A549 (cell line): Measurements from ENCODE around the gene CCNQ.

Experiments
- BHLHE40 ChIP-seq: IDR thresholded peaks from 2 replicates; pipeline ENCODE4 v1.6.1; 2012; ENCODE audit warnings: low read depth, low read length, inconsistent platforms
- CBX2 ChIP-seq: fragments of 200-600 bp; sonication (generic); IDR thresholded peaks from 2 replicates; pipeline ENCODE4 v1.6.1; 2016; ENCODE audit warnings: low read depth, mild to moderate bottlenecking, borderline replicate concordance
- EP300 ChIP-seq, 2 experiments: fragments of >200 bp; sonication (Bioruptor Twin); formaldehyde crosslinking; IDR thresholded peaks; 2 replicates in 1 of 2; 3 replicates in 1 of 2; pipeline ENCODE4 v1.6.1; 2016 to 2017
- FOSL2 ChIP-seq, 2 experiments: fragments of 450-650 bp in 1 of 2; fragments of >200 bp in 1 of 2; sonication (Bioruptor Twin) in 1 of 2; formaldehyde crosslinking; IDR thresholded peaks; 2 replicates each; pipeline versions ENCODE4 v1.5.0 to v1.6.1; 2016 to 2020; ENCODE audit warnings: mild to moderate bottlenecking in 1 of 2, moderate library complexity in 1 of 2
- HDAC2 ChIP-seq: fragments of 200-600 bp; sonication (generic); IDR thresholded peaks from 2 replicates; pipeline ENCODE4 v1.6.1; 2016
- JUN ChIP-seq, 2 experiments: fragments of >200 bp; sonication (Bioruptor Twin); formaldehyde crosslinking; IDR thresholded peaks; 2 replicates in 1 of 2; 3 replicates in 1 of 2; pipeline ENCODE4 v1.6.1; 2016 to 2017
- JUNB ChIP-seq: fragments of >200 bp; sonication (Bioruptor Twin); formaldehyde crosslinking; IDR thresholded peaks from 2 replicates; pipeline ENCODE4 v1.6.1; 2016
- POLR2A ChIP-seq: IDR thresholded peaks from 2 replicates; pipeline ENCODE4 v1.6.1; 2012; ENCODE audit warnings: mild to moderate bottlenecking, low read length
- TFCP2L1 ChIP-seq: fragments of 250-450 bp; sonication (Bioruptor Pico); IDR thresholded peaks from 2 replicates; pipeline ENCODE4 v1.5.0; 2021; ENCODE audit warnings: mild to moderate bottlenecking
- TF ChIP-seq, protein P1 (sequence below): fragments of >200 bp; sonication (Bioruptor Twin); formaldehyde crosslinking; IDR thresholded peaks from 3 replicates; pipeline ENCODE4 v1.5.1; 2016
- TF ChIP-seq, protein P2 (sequence below): fragments of 200-600 bp; sonication (generic); IDR thresholded peaks from 2 replicates; pipeline ENCODE4 v1.6.1; 2016; ENCODE audit warnings: antibody characterized with exemption, mild to moderate bottlenecking, moderate library complexity
- TF ChIP-seq, protein P3 (sequence below): IDR thresholded peaks from 2 replicates; pipeline ENCODE4 v1.6.1; 2012; ENCODE audit warnings: low read depth, borderline replicate concordance
- TF ChIP-seq, protein P4 (sequence below): IDR thresholded peaks from 2 replicates; pipeline ENCODE4 v1.6.1; 2012

GRCh38 chrX:153576961-153577360, 22.0 kb downstream of the CCNQ start:
- TF ChIP-seq, protein P1, sequence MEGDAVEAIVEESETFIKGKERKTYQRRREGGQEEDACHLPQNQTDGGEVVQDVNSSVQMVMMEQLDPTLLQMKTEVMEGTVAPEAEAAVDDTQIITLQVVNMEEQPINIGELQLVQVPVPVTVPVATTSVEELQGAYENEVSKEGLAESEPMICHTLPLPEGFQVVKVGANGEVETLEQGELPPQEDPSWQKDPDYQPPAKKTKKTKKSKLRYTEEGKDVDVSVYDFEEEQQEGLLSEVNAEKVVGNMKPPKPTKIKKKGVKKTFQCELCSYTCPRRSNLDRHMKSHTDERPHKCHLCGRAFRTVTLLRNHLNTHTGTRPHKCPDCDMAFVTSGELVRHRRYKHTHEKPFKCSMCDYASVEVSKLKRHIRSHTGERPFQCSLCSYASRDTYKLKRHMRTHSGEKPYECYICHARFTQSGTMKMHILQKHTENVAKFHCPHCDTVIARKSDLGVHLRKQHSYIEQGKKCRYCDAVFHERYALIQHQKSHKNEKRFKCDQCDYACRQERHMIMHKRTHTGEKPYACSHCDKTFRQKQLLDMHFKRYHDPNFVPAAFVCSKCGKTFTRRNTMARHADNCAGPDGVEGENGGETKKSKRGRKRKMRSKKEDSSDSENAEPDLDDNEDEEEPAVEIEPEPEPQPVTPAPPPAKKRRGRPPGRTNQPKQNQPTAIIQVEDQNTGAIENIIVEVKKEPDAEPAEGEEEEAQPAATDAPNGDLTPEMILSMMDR = no peak
- TF ChIP-seq TFCP2L1 (CRISPR knock-in tag) (no peak), FOSL2 (IDR thresholded peaks at IDR 0.05) (no peak), FOSL2 (CRISPR knock-in tag; IDR thresholded peaks at IDR 0.05) (no peak), HDAC2 (no peak), POLR2A (no peak), CBX2 (no peak), EP300 (IDR thresholded peaks at IDR 0.05) (no peak), BHLHE40 (no peak), JUN (IDR thresholded peaks at IDR 0.05) (no peak), JUNB (no peak)
- TF ChIP-seq, protein P2, sequence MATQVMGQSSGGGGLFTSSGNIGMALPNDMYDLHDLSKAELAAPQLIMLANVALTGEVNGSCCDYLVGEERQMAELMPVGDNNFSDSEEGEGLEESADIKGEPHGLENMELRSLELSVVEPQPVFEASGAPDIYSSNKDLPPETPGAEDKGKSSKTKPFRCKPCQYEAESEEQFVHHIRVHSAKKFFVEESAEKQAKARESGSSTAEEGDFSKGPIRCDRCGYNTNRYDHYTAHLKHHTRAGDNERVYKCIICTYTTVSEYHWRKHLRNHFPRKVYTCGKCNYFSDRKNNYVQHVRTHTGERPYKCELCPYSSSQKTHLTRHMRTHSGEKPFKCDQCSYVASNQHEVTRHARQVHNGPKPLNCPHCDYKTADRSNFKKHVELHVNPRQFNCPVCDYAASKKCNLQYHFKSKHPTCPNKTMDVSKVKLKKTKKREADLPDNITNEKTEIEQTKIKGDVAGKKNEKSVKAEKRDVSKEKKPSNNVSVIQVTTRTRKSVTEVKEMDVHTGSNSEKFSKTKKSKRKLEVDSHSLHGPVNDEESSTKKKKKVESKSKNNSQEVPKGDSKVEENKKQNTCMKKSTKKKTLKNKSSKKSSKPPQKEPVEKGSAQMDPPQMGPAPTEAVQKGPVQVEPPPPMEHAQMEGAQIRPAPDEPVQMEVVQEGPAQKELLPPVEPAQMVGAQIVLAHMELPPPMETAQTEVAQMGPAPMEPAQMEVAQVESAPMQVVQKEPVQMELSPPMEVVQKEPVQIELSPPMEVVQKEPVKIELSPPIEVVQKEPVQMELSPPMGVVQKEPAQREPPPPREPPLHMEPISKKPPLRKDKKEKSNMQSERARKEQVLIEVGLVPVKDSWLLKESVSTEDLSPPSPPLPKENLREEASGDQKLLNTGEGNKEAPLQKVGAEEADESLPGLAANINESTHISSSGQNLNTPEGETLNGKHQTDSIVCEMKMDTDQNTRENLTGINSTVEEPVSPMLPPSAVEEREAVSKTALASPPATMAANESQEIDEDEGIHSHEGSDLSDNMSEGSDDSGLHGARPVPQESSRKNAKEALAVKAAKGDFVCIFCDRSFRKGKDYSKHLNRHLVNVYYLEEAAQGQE = no peak
- TF ChIP-seq, protein P3, sequence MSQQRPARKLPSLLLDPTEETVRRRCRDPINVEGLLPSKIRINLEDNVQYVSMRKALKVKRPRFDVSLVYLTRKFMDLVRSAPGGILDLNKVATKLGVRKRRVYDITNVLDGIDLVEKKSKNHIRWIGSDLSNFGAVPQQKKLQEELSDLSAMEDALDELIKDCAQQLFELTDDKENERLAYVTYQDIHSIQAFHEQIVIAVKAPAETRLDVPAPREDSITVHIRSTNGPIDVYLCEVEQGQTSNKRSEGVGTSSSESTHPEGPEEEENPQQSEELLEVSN = no peak
- TF ChIP-seq, protein P4, sequence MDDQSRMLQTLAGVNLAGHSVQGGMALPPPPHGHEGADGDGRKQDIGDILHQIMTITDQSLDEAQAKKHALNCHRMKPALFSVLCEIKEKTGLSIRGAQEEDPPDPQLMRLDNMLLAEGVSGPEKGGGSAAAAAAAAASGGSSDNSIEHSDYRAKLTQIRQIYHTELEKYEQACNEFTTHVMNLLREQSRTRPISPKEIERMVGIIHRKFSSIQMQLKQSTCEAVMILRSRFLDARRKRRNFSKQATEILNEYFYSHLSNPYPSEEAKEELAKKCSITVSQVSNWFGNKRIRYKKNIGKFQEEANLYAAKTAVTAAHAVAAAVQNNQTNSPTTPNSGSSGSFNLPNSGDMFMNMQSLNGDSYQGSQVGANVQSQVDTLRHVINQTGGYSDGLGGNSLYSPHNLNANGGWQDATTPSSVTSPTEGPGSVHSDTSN = no peak
